ENCODE data around the gene TRPC6. TPM values are rescaled to one million over a fixed set of nuclear protein-coding genes. Genes with fewer than 3 reads are reported as not detected.

The TRPC6 gene
- total and polyA plus RNA-seq, 4 donors: 0.03 to 1.5 (median 0.17) TPM; not detected in 1

- DNase-seq (ENCODE audit: low spot score): no peak
- H3K4me3 ChIP-seq (ENCODE audit: low read depth in 1 of 3, low read length in 3 of 3): no peak overlapping the region
- H3K4me1 ChIP-seq (ENCODE audit: control insufficient read depth in 4 of 4, insufficient read depth in 4 of 4, low read length in 3 of 4): no peaks in the 10 kb centered on the region
- no peaks in the 10 kb centered on the region for H3K27me3 ChIP-seq (ENCODE audit: control insufficient read depth in 4 of 4, insufficient read depth in 4 of 4, low read length in 3 of 4)
- H3K36me3 ChIP-seq (ENCODE audit: control insufficient read depth in 4 of 4, insufficient read depth in 3 of 4, low read depth in 1 of 4, low read length in 3 of 4): no peaks in the 10 kb centered on the region
- TF ChIP-seq ZBTB33 (IDR thresholded peaks at IDR 0.05) (no peak), YY1 (IDR thresholded peaks at IDR 0.05) (no peak), SP1 (IDR thresholded peaks at IDR 0.05) (no peak), FOXA2 (IDR thresholded peaks at IDR 0.05) (no peak), REST (IDR thresholded peaks at IDR 0.05) (no peak), CTCF (IDR thresholded peaks at IDR 0.05; ENCODE audit: low read depth, low read length, missing input control) (no peak), MAX (IDR thresholded peaks at IDR 0.05) (no peak), RAD21 (IDR thresholded peaks at IDR 0.05) (no peak)
- no peak overlapping the region for H3K9ac ChIP-seq (ENCODE audit: low read depth in 1 of 2, low read length in 2 of 2)
- WGBS: 2% methylated on average over 1 of the region's 1 CpG
- H3K27ac ChIP-seq (ENCODE audit: low read depth in 1 of 2, low read length in 2 of 2): no peak overlapping the region
- peaks cover 0 to 2% (median 0%) of the 10 kb centered on the region in 4 donors for H3K9me3 ChIP-seq (ENCODE audit: control insufficient read depth in 4 of 4, low read length in 3 of 4)
These were observed 60.1 kb downstream of the TRPC6 start for GRCh38 chr11:101523634-101524260.

- no peak for DNase-seq (ENCODE audit: low spot score)
- no peak overlapping the region for H3K27ac ChIP-seq (ENCODE audit: low read depth in 1 of 2, low read length in 2 of 2)
- TF ChIP-seq ATF3 (IDR thresholded peaks at IDR 0.05) (no peak), REST (IDR thresholded peaks at IDR 0.05) (no peak), GABPA (IDR thresholded peaks at IDR 0.05 in 1 of 2, conservative IDR thresholded peaks at IDR 0.05 in 1 of 2) (no peak), RXRA (IDR thresholded peaks at IDR 0.05) (no peak), CTCF (IDR thresholded peaks at IDR 0.05; ENCODE audit: low read depth, low read length, missing input control) (no peak), HNF4G (IDR thresholded peaks at IDR 0.05) (no peak), MAX (IDR thresholded peaks at IDR 0.05) (no peak), EGR1 (IDR thresholded peaks at IDR 0.05; ENCODE audit: low read depth in 2 of 2) (no peak), HNF4A (conservative IDR thresholded peaks at IDR 0.05) (no peak), SP1 (IDR thresholded peaks at IDR 0.05) (no peak), TAF1 (conservative IDR thresholded peaks at IDR 0.05) (no peak), FOXA1 (IDR thresholded peaks at IDR 0.05) (no peak), RAD21 (IDR thresholded peaks at IDR 0.05) (no peak), JUND (IDR thresholded peaks at IDR 0.05) (no peak), FOXA2 (IDR thresholded peaks at IDR 0.05) (no peak)
These were observed 60.6 kb downstream of the TRPC6 start for GRCh38 chr11:101523193-101523592.

More at GRCh38 chr11:101523193-101523592, 60.6 kb downstream of the TRPC6 start:
- Histone ChIP-seq H3K4me1 (ENCODE audit: control insufficient read depth in 4 of 4, insufficient read depth in 4 of 4, low read length in 3 of 4) (no peaks in the 10 kb centered on the region), H3K9ac (ENCODE audit: low read depth in 1 of 2, low read length in 2 of 2) (no peak overlapping the region), H3K36me3 (ENCODE audit: control insufficient read depth in 4 of 4, insufficient read depth in 3 of 4, low read depth in 1 of 4, low read length in 3 of 4) (no peaks in the 10 kb centered on the region), H3K27me3 (ENCODE audit: control insufficient read depth in 4 of 4, insufficient read depth in 4 of 4, low read length in 3 of 4) (no peaks in the 10 kb centered on the region), H3K9me3 (ENCODE audit: control insufficient read depth in 4 of 4, low read length in 3 of 4) (peaks cover 0 to 2% (median 0%) of the 10 kb centered on the region in 4 donors), H3K4me3 (ENCODE audit: low read depth in 1 of 3, low read length in 3 of 3) (no peak overlapping the region)
